GM19468 (cell line): ENCODE results near the gene ATXN1.

Source experiments
- ATAC-seq: cut with Tn5 transposase; IDR thresholded peaks from one replicate; pipeline ENCODE4 v1.9.1; 2021; ENCODE audit warnings: mild to moderate bottlenecking, moderate library complexity, moderate number of reproducible peaks; ENCODE audit not compliant: unreplicated experiment; ENCODE audit errors: extremely low read depth

ATXN1 gene

DNA sequence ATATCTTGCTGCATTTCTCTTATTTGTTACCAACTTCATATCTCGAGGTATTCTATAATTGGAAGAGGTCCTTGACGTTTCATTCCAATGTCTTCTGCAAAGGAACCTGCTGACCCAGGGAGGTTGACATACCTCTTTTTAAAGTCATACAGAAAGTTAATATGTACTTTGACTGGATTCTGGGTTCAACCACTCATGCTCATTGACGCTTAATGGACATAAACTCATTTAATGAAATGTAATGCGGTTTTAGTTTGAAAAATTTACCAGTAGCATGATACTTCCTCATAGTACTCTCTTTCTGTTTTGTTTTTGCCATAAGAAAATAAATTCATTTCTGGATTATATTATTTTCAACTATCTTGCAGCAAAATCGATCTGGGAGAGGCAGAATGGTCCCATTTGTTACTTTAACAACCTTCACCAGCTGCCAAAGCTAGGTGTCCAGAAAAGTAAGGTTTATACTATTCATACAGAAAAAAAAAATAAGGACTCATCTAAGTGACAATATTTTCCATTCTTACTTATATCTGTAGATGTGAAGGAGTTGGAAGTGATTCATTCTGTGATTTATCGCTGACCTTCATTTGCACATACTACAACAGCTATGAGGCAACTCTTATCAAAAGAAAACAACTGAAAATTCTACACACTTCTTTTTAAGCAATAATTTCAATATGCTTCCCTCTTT, 101.6 kb downstream of the ATXN1 start:
- no peak for ATAC-seq

DNA sequence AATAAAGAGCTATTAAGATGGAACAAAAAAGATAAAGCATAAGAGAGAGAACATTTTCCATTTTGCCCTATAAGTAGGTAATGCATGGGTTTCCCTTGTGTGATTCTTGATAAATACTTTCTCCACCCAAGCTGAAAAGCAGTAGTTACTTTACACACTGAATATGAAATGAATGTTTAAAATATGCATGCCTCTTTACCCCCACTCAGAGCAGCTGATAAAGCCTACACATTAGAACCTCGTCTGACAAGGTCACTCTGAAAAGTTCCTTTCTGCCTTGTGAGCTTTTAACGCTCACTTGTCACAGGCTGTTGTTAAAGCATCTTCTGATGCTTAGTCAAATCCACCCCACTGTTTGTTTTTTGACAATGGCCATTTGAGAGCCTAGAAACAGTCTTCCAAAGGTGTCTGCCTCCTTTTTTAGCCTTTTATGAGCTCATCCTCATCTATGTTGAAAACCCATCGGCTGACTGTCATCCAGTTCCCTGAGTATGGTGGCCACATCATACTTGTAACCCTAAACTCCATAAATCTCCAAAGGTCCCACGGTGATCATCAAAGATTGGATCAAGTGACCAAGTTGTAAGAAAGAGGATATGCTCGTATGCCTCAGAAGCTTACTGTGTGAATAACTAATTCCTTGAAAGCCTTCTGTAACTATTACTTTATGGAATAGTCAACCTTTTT, 102.8 kb downstream of the ATXN1 start:
- no peak for ATAC-seq

DNA sequence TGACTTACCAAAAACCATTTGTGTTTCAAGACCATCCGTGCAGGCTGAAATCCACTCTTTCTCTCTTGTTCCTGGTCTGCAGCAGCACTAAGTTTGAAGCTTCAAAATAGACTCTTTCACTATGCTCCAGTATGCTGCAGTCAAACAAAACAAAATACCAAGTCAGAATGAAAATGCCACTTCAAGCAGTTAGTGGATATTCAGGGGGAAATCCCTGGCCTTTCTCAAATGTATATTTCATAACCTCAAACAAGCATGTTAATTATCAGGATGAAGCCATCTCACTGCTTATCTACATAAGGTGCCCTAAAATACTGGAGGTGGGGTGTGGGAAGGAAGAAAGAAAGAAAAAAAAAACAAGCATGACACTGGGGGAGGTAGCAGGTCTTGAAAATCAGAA, 103.5 kb downstream of the ATXN1 start:
- no peak for ATAC-seq

DNA sequence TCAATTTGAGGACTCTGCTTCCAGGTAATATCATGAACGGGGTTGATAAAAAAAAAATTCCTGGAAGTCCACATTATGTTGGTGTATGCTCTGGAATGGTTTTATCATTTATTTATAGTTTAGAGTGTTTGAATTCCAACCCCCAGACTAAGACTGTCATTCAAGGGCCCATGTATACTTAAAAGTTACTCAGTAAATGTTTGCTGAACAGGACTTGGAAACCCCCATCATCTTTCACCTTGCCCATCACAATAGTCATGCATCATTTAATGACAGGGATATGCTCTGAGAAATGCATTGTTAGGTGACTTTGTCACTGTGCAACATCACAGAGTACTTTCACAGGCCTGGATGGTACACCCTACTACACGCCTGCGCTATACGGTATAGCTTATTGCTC, 104.8 kb downstream of the ATXN1 start:
- ATAC-seq: no peak

DNA sequence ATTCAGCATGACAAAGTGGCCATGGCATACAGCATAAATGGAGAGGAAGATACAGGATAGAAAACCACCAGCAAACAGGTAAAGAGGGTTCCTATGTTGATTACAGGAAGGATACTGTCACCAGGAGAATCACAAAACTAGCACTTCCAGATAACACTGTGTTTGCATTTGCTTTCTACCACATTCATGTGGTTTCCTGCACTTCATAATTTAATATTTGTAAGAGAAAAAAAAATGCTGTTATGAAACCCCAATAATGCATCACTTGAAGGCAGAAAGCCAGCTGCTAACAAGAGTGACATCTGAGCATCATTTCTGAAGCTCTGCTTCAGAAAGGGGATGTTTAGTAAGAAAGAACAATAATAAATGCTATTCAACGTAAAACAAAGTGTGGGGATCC, 106.6 kb downstream of the ATXN1 start:
- no peak for ATAC-seq

DNA sequence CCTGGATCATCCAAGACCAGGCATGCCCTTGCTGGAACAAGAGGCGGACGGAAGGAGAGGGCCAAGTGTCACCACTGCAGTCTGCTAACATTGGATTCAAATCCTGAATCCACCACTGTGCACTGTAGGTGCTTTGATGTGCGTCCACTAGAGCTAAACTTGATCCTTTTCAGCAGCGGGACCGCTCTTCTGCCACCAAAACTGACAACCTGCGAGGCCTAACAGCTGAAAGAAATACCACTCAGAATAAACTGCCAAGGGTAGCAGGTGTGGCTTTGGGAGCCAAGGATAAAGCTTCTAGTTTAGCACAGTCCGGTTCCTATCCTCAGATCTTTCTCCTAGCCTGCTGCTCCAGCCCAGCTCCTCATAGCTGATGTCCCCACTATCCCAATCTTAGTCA, 108.0 kb downstream of the ATXN1 start:
- ATAC-seq: no peak

DNA sequence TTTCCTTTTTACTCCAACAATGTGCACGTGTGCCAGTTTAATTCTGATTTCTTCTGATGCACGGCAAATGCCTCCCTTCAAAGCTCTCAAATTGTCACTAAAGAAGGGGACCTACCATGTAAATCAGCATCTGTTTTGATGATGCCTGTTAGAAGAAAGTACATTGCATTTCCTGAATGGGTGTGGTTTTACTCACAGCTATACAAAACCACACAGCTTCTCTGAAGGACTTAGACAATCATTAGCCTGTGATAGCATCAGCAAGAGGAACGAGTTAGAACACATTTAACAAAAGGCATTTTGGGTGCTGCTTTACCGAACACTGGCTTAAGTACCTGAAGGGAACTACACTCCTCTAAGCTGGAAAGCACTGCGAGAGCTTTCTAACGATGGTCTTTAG, 109.4 kb downstream of the ATXN1 start:
- ATAC-seq: peak; percentile 69

DNA sequence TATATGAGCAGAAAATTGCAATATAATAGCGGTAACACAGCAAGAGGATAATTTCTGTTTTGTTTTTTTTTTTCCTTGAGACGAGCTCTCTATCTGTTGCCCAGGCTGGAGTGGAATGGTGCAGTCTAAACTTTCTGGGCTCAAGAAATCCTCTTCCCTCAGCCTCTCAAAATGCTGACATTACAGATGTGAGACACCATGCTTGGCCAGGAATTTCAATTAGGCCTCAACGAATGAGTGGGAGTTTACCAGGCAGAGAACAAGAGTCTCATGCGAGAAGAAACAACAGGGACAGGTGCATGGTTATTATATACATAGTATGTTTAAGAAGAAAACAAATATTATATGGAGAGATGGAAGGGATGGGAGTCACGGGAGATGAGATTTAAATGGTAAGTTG, 111.4 kb downstream of the ATXN1 start:
- ATAC-seq: no peak

DNA sequence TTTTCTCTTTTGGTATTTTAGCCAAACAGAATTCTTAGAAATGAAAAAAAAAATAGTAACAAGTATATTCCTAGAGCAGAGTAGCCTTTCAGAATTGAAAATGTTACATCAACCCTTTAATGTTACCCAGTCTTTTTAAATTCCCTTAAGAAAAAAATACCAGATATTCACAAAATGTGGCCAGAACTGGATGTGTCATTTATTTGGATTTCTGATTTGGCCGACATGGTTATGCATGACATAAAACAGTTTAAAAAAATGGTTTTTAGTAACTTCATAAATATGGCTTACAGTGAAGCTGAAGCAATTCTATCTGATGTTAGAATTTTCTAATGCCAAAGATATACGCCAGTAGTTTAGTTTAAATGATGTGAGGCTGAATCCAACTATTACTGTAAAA, 112.0 kb downstream of the ATXN1 start:
- no peak for ATAC-seq

DNA sequence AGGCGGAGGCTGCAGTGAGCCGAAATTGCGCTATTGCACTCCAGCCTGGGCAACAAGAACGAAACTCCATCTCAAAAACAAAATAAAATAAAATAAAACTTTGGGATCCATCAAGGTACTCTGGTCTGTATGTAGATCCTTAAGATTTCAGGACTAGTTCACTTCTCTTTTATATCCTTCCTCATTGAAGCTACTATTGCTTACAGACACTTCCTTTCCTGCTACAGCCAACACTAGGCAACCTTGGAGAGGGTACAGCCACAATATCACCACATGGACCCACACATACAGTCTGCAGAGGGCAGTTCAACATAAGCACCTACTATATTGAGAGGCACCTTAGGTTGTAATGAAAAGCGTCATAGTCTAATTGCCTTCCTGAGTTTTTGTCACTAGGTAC, 113.3 kb downstream of the ATXN1 start:
- no peak for ATAC-seq

DNA sequence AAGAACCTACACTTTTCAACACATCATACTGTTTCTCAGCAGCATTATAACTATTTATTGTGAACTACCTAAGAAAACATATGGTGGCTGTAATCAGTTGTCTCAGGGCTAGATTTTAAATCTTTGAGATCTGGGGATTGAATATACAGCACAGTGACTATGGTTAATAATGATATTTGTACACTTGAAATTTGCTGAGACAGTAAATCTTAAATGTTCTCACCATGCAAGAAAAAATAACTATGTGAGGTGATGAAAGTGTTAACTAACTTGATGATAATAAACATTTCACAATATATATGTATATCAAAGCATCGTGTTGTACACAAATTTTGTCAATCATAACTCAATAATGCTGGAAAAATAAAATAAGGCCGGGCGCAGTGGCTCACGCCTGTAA, 113.8 kb downstream of the ATXN1 start:
- ATAC-seq: no peak

DNA sequence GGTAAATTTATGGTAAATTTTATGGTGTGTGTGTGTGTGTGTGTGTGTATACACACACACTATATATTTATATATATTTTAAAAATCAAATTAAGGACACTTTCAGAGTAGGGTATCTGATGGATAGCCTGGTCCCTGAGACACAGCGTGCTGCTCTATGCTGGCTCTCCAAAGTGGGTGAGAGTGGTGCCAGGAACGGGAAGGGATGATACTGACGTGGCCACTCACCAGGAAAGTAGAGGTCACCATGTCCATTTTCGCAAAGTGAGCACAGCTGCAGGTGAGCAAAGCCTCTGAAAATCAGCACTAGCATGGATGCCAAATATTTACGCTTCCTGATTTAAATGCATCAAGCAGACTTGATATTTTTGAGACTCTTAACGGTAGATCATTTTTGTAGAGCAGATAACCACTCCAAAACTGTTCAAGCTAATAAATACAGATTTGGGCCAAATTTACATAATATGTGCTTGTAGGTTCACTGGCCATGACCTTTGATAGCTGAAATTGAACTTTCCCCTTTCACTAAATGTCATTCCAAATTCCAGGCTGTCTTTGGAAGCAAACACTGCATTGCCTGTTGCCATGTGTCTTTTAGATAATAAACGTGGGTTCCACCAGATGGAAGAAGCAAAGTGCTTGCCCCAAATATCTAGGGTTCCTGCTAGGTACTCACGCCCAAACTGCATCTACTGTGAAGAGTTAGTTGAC, 116.6 kb downstream of the ATXN1 start:
- no peak for ATAC-seq

DNA sequence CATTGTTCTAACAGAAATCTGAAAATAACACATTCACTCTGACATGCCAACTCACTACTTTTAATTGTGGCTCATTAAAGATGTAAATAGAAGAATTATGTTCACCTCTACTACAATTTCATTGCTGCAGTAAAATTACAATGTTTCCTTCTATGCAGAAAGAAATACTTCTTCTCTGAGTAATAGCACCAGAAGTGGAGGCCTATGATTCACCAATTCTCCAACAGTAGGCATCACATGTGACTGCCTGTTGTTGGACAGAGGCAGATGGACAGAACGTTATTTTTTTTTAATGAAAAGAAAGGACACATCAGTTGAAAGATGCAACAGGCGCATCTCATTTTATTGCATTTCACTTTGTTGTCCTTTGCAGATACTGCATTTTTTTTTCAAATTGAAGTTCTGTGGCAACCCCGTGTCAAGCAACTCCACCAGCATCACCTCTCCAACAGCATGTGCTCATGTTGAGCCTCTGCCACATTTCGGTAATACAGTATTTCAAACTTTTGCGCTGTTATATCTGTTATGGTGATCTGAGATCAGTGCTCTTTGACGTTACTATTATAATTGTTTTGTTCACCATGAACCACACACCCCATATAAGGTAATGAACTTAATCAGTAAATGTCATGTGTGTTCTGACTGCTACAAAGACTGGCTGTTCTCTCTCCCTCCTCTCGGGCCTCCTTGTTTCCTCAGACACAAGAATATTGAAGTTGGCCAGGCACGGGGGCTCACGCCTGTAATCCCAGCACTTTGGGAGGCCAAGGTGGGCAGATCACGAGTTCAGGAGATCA, 121.4 kb downstream of the ATXN1 start:
- no peak for ATAC-seq

DNA sequence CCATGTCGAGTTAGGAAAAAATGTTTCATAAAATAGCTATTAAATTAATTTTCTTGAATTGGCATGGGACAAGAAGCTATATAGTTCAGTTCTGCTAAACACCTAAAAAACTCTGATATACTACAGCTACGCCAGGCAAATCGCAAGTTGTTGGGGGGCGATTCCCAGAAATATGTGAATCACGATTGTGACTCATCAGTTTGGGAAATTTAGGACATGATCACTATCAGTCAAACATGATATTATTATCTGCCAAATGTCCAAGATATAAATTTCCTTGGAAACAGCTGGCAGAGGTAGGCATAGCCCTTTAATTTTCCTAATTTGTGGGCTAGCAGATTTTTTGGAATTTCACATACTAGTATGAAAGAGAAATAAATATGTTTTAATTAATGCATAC, 123.6 kb downstream of the ATXN1 start:
- no peak for ATAC-seq

DNA sequence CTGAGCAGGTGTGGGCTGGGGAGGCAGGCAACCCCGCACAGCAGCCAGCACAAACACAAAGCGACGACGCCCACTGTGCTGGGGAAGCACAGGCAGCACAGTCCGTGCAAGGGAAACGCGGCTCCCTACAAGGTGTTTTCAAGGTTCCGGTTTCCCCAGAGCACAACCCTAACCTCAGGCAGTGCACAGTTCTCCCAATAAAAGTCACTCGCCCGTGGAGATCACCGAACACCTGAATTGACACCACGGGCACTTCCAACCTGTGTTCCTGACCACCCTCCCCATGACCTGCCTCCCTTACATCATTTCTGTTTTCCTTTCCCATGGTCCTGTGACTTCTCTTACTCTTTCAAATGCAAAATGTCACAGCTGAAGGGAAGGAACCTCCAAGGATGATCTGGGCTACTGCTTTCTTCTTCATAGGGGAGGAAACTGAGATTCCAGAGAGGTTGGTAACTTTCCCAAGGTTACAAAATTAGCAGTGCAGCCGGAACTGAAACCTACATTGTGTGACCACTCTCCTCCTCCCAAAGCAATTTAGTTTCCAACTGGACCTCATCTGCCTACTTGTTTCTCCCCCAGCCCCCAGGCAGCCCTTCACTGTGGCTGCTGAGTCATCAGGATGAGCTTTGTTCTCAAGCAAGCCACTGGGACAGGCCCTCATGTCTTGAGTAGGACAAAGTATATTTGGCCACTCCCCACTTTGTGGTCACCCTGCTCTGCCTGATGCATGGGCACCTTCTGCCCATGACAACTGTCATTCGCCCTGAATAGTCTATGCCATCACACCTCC, 125.3 kb downstream of the ATXN1 start:
- peak; percentile 32 for ATAC-seq

DNA sequence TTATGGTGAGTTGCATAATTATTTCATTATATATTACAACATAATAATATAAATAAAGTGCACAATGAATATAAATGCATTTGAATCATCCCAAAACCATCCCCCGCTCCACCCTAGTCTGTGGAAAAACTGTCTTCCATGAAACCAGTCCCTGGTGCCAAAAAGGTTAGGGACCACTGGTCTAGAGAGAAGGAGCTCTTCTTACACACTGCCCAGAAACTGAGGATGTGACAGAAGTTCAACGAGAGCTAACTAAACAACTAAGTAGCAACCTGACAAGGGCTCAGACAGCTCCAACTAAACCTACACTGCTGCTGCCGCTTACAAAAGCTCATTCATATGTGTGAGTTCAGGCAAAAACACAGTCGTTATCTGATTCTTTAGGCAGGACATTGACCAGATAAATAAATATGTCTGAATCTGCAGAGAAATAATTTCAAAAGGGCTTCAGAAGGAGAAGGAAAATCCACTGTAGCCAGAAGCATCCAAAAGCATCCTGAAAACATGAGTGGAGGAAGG, 125.9 kb downstream of the ATXN1 start:
- no peak for ATAC-seq

DNA sequence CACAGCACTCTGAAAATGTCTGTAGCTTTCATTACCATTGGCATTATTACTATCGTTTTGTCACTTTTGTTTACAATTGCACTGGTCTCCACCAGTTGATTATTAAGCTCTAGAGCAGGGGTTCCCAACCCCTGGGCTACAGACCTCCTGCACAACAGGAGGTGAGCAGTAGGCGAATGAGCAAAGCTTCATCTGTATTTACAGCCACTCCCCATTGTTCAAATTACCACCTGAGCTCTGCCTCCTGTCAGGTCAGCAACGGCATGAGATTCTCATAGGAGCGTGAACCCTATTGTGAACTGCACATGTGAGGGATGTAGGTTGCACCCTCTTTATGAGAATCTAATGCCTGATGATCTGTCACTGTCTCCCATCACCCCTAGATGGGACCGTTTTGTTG, 126.4 kb downstream of the ATXN1 start:
- ATAC-seq: no peak

DNA sequence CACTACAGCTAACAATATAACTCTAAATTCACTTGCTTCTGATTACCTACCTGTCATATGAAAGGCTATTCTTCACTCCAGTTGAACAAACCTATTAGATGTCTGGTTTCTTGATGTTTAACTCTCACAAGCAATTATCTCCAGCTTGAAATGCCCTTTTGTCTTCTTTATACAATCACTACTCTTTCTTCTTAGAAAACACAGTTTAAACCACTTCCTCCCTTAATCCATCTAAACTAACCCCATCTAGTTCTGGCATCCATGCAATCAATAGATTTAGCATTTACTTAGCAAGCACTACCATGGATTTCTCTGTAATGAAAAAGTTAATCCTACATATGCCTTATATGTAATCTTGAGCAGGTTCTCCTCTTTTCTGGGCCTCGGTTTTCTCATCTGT, 127.3 kb downstream of the ATXN1 start:
- ATAC-seq: no peak

DNA sequence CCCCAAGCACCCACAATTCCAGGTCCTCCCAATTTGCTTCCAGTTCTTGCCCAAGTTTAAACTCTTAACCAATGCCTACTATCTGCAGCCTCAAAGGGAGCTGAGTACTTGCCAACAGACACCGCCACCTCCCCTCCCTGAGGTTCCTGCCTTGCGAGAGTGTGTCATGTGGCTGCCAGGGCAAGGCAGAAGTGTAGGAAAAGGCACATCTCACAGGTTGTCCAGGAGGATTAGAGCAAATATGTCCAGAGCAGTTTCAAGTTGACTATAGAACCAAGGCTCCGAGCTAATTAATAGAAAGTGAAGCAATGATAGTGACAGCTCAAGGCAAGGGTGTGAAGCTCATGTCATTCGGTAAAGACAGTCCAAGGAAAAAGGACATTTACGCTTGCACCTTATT, 127.8 kb downstream of the ATXN1 start:
- ATAC-seq: no peak

DNA sequence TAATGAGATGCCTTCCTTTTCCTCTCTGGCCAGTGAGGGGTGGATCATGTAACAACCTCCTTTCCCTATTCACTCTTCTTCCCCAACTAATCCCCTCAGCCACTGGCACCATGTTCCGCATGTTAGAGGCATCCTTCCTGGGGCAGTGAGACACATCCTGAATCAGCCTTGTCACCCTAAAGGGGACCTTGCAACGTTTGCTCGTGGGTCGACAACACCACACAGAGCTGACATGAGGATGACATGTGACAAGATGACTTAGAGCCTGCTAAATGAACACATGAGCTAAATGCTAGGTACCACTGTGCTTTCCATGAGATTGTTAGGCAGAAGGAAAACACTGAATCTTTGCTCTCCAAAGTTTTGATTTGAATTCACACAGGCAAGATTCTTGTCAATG, 129.2 kb downstream of the ATXN1 start:
- ATAC-seq: no peak
